HepG2 (cell line): ENCODE data around the gene ORC6. TPM values are rescaled to one million over a fixed set of nuclear protein-coding genes. Genes with fewer than 3 reads are reported as not detected.

Experiments used
- ATF3 ChIP-seq: sonication (generic); formaldehyde crosslinking; IDR thresholded peaks from 2 replicates; pipeline ENCODE4 v1.4.0; 2020; ENCODE audit warnings: missing genetic modification reagents
- ATF6 ChIP-seq: sonication (generic); formaldehyde crosslinking; conservative IDR thresholded peaks from 2 replicates; pipeline ENCODE4 v1.4.0; 2020; ENCODE audit warnings: missing genetic modification reagents
- FOXO1 ChIP-seq: sonication (generic); formaldehyde crosslinking; IDR thresholded peaks from 2 replicates; pipeline ENCODE4 v1.4.0; 2020; ENCODE audit warnings: missing genetic modification reagents
- HNF4G ChIP-seq, 2 experiments: sonication (generic) in 1 of 2; formaldehyde crosslinking in 1 of 2; IDR thresholded peaks; 2 replicates each; pipeline versions ENCODE4 v1.4.0 to v1.6.1; 2011 to 2020; ENCODE audit warnings: borderline replicate concordance in 2 of 2, low read depth in 2 of 2, mild to moderate bottlenecking in 2 of 2, low read length in 1 of 2, missing genetic modification reagents in 1 of 2, moderate library complexity in 1 of 2
- JUN ChIP-seq: sonication (generic); formaldehyde crosslinking; IDR thresholded peaks from 2 replicates; pipeline ENCODE4 v1.4.0; 2020; ENCODE audit warnings: mild to moderate bottlenecking, missing genetic modification reagents
- MIXL1 ChIP-seq: IDR thresholded peaks from 2 replicates; pipeline ENCODE4 v1.6.1; 2016
- MTERF4 ChIP-seq: sonication (generic); formaldehyde crosslinking; IDR thresholded peaks from 2 replicates; pipeline ENCODE4 v1.8.0; 2023; ENCODE audit warnings: mild to moderate bottlenecking, missing genetic modification reagents
- NFE2L2 ChIP-seq: fragments of 150-350 bp; IDR thresholded peaks from 2 replicates; pipeline ENCODE4 v1.6.1; 2014; ENCODE audit warnings: low read length
- PHF5A ChIP-seq: IDR thresholded peaks from one replicate; pipeline ENCODE4 v1.6.1; 2018; ENCODE audit warnings: low read depth, missing genetic modification reagents; ENCODE audit not compliant: unreplicated experiment
- PLRG1 ChIP-seq: fragments of 450-650 bp; conservative IDR thresholded peaks from 2 replicates; pipeline ENCODE4 v1.6.1; 2016
- RNF219 ChIP-seq: sonication (generic); formaldehyde crosslinking; IDR thresholded peaks from 2 replicates; pipeline ENCODE4 v1.5.0; 2020; ENCODE audit warnings: mild to moderate bottlenecking, missing genetic modification reagents
- SALL1 ChIP-seq: sonication (generic); formaldehyde crosslinking; IDR thresholded peaks from 2 replicates; pipeline ENCODE4 v1.8.0; 2022; ENCODE audit warnings: mild to moderate bottlenecking, missing genetic modification reagents
- SMAD3 ChIP-seq: sonication (generic); formaldehyde crosslinking; IDR thresholded peaks from 2 replicates; pipeline ENCODE4 v1.4.0; 2020; ENCODE audit warnings: missing genetic modification reagents
- SRSF9 ChIP-seq: fragments of 200-400 bp; formaldehyde crosslinking; IDR thresholded peaks from 2 replicates; pipeline ENCODE4 v1.6.1; 2018; ENCODE audit warnings: borderline replicate concordance, mild to moderate bottlenecking, low read depth, low read length; ENCODE audit not compliant: insufficient read depth, poor library complexity, severe bottlenecking
- TBL1XR1 ChIP-seq: fragments of 150-350 bp; IDR thresholded peaks from 2 replicates; pipeline ENCODE4 v1.6.1; 2014; ENCODE audit warnings: borderline replicate concordance, low read length; ENCODE audit not compliant: partially characterized antibody
- ZFY ChIP-seq: sonication (generic); formaldehyde crosslinking; IDR thresholded peaks from 2 replicates; pipeline ENCODE4 v1.4.0; 2020; ENCODE audit warnings: missing genetic modification reagents
- ZNF431 ChIP-seq: sonication (generic); formaldehyde crosslinking; IDR thresholded peaks from 2 replicates; pipeline ENCODE4 v1.9.0; 2022; ENCODE audit warnings: missing genetic modification reagents, low read depth, mild to moderate bottlenecking, borderline replicate concordance
- ZNF687 ChIP-seq: sonication (generic); formaldehyde crosslinking; IDR thresholded peaks from 2 replicates; pipeline ENCODE4 v1.5.1; 2020; ENCODE audit warnings: mild to moderate bottlenecking, missing genetic modification reagents, moderate library complexity
- polyA plus RNA-seq, 8 experiments: library from polyadenylated mRNA; depleted of rRNA in 3 of 8; stranded (reverse) in 7 of 8; unstranded in 1 of 8; fragments of >200 nt; fragmentation: Illumina TruSeq in 4 of 8; extraction: Trizol in 4 of 8; gene quantifications; 2 replicates each; pipeline versions ENCODE4 v1.2.1 to v1.2.3, GENCODE V29; 2011 to 2016; ENCODE audit warnings: low read depth in 4 of 8, missing spikeins in 1 of 8, mixed read lengths in 1 of 8; ENCODE audit not compliant: insufficient read depth in 1 of 8
- total RNA-seq, 5 experiments: library from RNA; depleted of rRNA; stranded (reverse); fragments of >200 nt; fragmentation: Illumina TruSeq; extraction: Trizol; gene quantifications; 2 replicates each; pipeline ENCODE4 v1.2.3, GENCODE V29; 2016; ENCODE audit warnings: low read depth in 1 of 5

ORC6 gene
- total and polyA plus RNA-seq, 2 of the 13 experiments (the other 11 are each of a cell fraction or from before 2014, with no cell fraction given), result 34.2 to 69.8 TPM

DNA sequence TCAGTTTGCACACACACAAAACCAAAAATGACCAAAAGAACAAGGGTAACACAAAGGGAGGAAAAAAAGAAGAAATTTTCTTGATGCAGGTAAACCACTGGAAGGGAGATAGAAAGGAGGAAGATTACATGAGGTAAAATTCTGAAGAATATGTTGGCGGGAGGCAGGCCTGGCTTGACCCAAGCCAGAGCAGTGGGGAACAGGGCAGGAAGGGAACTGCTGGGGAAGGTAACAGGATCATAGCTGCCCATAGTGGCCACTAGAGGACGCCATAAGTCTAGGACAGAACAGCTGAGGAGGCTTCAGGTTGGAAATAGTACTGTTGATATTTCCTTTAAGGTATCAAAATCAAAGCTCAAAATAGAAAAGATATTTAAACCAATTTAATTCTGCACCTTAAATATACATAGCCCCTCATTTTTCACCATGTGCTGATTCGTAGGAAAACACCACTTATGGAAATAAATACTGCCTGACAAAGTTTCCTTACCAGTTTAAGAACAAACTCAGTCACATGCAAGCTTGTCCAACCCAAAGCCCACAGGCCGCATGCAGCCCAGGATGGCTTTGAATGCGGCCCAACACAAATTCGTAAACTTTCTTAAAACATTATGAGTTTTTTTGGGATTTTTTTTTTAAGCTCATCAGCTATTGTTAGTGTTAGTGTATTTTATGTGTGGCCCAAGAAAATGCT, 16.0 kb upstream of the ORC6 start (continued):
- peak; percentile 31; the same call in 1 of the 2 replicates for TF ChIP-seq SMAD3 (CRISPR knock-in tag)
- TF ChIP-seq PLRG1, result no peak
- TF ChIP-seq SRSF9, result no peak
- 0 out of 2 replicates have a peak, but pooled peaks have one; percentile 11 for TF ChIP-seq NFE2L2
- 0 out of 2 replicates have a peak, but pooled peaks have one; percentile 86 for TF ChIP-seq ATF6 (CRISPR knock-in tag)
- TF ChIP-seq PHF5A (CRISPR knock-in tag), result peak; percentile 60
- no peak for TF ChIP-seq ZNF687
- no peak for TF ChIP-seq ATF3
- TF ChIP-seq SALL1 (CRISPR knock-in tag), result peak; percentile 49; the same call in 1 of the 2 replicates
- no peak for TF ChIP-seq JUN
- no peak for TF ChIP-seq ZFY (CRISPR knock-in tag)
- TF ChIP-seq ZNF431 (CRISPR knock-in tag), result no peak
- TF ChIP-seq TBL1XR1, result peak; percentile 31
- TF ChIP-seq RNF219 (CRISPR knock-in tag), result no peak
- TF ChIP-seq MTERF4 (CRISPR knock-in tag), result no peak
- TF ChIP-seq MIXL1 (CRISPR knock-in tag), result peak; percentile 22; the same call in 1 of the 2 replicates
- no peak for TF ChIP-seq HNF4G (IDR thresholded peaks at IDR 0.05; ENCODE audit: borderline replicate concordance, low read depth, low read length)
- TF ChIP-seq HNF4G (CRISPR knock-in tag; IDR thresholded peaks at IDR 0.05; ENCODE audit: borderline replicate concordance, low read depth), result no peak
- 0 out of 2 replicates have a peak, but pooled peaks have one; percentile 10 for TF ChIP-seq FOXO1 (CRISPR knock-in tag)
